GM18870 (cell line): Measurements from ENCODE around the gene B4GALNT2.
"Not testable (repeated sequence)": the region's sequence is repeated elsewhere in the genome, so short reads cannot be mapped to it uniquely, and the experiment has no call there.

Experiments
- ATAC-seq: cut with Tn5 transposase; IDR thresholded peaks from one replicate; pipeline ENCODE4 v1.9.1; 2021; ENCODE audit warnings: moderate library complexity; ENCODE audit not compliant: unreplicated experiment

The B4GALNT2 gene

DNA sequence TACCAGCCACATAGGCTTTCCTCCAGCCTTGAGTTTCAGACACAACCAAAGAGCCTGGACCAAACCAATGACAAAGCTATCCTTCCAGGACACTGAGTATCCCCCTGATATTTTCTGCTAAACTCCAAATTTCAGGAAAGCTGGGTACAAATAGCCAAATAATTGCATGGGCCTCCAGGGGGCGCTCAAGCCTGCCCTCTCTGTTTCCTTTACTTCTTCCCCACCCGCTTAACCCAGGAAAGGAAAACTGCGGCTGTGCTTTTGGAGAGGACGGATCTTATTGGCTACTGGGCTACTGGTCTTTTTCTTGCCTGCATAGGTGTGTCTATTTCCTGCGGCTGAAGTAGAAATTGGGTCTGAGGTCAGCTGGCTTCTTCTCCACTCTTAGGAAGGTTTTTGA is 47.7 kb downstream of the B4GALNT2 start:
- no peak for ATAC-seq

- ATAC-seq: no peak
Observed at GRCh38 chr17:49180998-49181635, 48.5 kb downstream of the B4GALNT2 start.

DNA sequence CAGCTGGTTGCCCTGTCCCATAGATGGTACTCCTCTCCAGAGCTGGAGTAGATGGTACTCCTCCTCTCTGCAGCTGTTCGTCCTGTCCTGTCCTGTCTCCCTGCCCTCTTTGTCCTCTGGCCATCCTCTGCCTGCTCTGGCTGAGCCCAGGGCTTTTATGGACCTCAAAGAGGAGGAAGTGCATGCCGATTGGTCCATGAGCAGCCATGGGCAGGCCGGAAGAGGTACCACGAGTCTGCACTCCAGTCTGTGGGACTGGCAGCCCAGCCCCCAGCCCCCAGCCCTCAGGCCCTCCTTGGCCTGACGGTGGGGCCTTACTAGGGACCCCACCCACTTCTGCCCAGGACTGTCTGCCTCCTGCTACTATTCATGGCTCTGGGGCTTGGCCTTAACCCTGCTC is 50.8 kb downstream of the B4GALNT2 start:
- no peak for ATAC-seq

- no peak for ATAC-seq
Observed at GRCh38 chr17:49183801-49184200, 51.2 kb downstream of the B4GALNT2 start.

GRCh38 chr17:49184522-49184921 is 52.0 kb downstream of the B4GALNT2 start:
- not testable (repeated sequence) for ATAC-seq

DNA sequence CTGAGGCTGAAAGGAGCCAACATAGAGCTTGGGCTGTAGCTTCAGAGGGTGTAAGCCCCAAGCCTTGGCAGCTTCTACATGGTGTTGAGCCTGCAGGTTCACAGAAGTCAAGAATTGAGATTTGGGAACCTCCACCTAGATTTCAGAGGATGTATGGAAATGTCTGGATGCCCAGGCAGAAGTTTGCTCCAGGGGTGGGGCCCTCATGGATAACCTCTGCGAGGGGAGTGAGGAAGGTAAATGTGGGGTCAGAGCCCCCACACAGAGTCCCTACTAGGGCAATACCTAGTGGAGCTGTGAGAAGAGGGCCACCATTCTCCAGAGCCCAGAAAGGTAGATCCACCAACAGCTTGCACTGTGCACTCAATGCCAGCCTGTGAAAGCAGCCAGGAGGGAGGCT is 52.8 kb downstream of the B4GALNT2 start:
- ATAC-seq: not testable (repeated sequence)

DNA sequence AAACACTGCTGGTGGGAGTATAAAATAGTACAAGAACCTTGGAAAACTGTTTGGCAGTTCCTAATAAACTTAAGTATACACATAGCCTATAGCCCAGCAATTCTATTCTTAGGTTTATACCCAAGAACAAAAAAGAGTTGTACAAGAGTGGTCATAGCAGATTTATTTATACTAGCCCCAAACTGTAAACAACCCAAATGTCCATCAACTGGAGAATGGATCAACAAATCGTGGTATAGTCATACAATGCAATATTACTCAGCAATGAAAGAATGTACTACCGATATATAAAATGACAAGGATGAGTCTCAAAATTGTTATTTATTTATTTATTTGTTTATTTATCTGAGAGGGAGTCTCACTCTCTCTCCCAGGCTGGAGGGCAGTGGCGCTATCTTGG is 54.7 kb downstream of the B4GALNT2 start:
- no peak for ATAC-seq

DNA sequence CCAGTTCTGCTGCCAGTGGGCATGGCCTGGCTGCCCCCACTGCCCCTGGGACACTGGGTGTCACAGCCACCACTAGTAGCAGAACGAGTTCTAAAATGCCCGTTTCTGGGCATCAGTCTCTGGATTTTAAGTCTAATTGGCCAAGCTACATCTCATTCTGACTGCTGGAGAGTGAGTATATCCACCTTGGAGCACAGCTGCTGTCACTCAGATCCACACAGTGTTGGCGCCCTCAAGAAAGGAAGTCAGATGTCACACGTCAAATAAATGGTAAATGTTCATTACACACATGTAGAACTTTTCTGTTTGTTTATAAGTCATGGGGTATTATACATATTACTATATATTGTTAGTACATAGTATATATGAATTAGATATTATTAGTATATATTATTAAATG is 58.4 kb downstream of the B4GALNT2 start:
- ATAC-seq: no peak

GRCh38 chr17:49191409-49191916 is 58.9 kb downstream of the B4GALNT2 start:
- ATAC-seq: peak; percentile 1

GRCh38 chr17:49191917-49192741 is 59.6 kb downstream of the B4GALNT2 start:
- peak; percentile 29 for ATAC-seq

- ATAC-seq: no peak
Observed at GRCh38 chr17:49193513-49194296, 61.1 kb downstream of the B4GALNT2 start.

DNA sequence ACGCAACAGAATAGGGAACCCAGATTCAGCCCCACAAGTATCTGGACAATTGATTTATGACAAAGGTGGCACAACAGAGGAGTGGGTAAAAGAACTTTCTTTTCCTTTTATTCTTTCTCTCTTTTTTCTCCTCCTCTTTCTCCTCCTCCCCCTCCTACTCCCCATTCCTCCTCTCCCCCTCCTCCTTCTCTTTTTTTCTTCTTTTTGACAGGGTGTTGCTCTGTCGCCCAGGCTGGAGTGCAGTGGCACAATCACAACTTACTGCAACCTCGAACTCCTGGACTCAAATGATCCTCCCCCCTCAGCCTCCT is 61.7 kb downstream of the B4GALNT2 start:
- ATAC-seq: no peak

- ATAC-seq: no peak
Observed at GRCh38 chr17:49195751-49196150, 63.2 kb downstream of the B4GALNT2 start.

- ATAC-seq: no peak
Observed at GRCh38 chr17:49196520-49196919, 64.0 kb downstream of the B4GALNT2 start.

- ATAC-seq: no peak
Observed at GRCh38 chr17:49197346-49197998, 64.9 kb downstream of the B4GALNT2 start.

DNA sequence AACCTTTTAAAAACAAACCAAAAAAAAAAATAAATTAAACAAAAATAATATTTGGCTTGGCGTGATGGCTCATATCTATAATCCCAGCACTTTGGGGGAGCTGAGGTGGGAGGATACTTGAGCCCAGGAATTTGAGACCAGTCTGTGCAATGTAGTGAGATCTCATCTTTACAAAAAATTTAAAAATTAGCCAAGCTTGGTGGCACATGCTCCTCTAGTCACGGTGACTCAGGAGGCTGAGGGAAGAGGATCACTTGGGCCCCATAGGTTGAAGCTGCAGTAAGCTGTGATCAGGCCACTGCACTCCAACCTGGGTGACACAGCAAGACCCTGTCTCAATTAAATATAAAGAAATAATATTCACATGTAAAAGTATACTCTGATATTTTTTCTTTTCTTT is 65.6 kb downstream of the B4GALNT2 start:
- no peak for ATAC-seq

DNA sequence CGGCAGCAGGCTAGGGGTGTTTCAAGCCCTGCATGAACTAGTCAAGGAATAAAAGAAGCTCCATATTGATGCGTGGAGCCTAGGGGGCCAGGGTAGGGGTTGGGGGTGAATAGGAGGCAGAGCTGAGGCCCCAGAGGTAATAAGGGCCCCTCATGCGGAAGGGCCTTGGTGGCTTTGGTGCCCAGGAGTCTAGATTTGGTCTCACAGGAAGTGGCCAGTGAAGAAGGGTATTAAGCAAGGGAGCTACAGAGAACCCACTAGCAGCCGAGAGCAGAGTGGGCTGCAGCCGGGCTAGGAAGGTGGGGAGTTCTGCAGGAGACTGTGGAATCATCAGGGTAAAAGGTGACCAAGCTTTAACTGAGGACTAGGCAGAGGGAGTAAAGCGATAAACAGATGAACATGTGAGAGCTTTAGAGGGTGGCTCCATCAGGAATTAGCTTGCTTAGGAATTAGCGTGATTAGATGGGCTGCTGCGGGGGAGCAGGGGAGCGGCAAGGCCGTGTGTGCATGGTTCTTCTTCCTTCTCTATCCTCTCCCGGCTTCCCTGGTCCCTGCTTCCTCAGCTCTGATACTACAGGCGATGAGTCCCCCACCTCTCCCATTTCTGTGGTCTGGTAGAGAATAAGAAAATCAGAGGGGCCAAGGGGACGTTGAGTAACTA is 68.0 kb downstream of the B4GALNT2 start:
- no peak for ATAC-seq

GRCh38 chr17:49201481-49201927 is 68.9 kb downstream of the B4GALNT2 start:
- no peak for ATAC-seq

GRCh38 chr17:49203796-49204195 is 71.2 kb downstream of the B4GALNT2 start:
- ATAC-seq: no peak

DNA sequence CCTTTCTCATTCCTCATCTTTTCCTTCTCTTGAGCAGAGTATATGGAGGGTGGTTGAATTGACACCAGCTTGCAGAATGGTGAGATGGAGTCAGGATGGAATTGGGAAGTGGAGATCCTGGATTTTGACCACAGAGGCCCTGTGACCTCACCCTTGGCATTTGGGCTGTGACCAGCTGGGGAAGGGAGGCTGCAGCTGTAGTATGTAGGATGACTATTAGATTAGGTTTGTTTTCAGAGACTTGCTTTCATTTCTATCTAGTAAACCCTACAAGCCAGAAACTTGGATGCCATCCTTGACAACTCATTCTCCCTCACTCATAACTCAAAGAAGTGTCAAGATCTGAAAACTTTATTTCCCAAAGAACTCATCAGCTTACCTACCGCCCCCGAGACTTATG is 71.9 kb downstream of the B4GALNT2 start:
- no peak for ATAC-seq
